GM21619 (cell line): ENCODE results near the gene SCAP.
"Not testable (repeated sequence)": the region's sequence is repeated elsewhere in the genome, so short reads cannot be mapped to it uniquely, and the experiment has no call there.

Experiments used
- ATAC-seq: cut with Tn5 transposase; IDR thresholded peaks from one replicate; pipeline ENCODE4 v1.9.1; 2021; ENCODE audit not compliant: unreplicated experiment

The SCAP gene

DNA sequence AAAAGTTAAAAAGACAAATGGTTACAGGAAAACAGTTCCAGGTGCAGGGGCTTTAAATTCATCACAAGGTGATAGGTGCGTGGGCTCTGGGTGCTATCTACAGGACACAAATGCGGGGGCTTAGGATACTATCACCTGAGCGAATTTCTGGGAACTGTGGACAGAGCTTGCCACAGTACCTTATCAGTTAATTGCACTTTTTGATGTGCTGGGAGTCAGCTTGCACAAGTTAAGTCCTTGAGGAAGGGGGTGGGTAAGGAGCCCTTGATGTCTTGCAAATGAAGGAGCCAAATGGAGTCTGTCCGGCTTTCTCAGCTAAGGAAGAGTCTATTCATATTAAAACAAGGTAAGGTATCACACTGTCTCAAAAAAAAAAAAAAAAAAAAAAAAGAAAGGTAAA lies 6.0 kb upstream of the SCAP start:
- ATAC-seq = not testable (repeated sequence)

DNA sequence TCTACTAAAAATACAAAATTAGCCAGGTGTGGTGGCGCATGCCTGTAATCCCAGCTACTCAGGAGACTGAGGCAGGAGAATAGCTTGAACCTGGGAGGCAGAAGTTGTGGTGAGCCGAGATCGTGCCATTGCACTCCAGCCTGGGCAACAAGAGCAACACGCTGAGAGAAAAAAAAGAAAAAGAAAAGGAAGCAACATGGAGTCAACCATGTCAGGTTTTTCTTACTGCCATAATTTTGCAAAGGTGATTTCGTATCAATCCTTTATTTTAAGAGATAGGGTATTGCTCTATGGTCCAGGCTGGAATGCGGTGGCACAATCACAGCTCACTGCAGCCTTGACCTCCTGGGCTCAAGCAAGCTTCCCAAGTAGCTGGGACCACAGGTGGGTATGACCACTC lies 4.5 kb upstream of the SCAP start:
- not testable (repeated sequence) for ATAC-seq

DNA sequence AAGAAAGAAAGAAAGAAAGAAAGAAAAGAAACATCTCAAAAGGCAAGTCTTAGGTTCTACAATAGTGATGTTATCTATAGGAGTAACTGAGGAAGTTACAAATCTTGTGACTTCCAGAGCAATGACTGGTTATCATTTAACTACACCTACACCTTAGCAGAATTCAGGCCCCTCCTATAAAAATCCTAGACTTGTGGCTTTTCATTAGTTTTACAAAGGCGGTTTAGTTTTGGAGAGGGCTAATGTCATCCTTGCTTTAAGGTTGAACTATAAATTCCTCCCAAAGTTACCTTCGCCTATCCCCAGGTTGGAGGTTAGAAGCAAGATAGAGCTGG lies 4.1 kb upstream of the SCAP start:
- no peak for ATAC-seq

DNA sequence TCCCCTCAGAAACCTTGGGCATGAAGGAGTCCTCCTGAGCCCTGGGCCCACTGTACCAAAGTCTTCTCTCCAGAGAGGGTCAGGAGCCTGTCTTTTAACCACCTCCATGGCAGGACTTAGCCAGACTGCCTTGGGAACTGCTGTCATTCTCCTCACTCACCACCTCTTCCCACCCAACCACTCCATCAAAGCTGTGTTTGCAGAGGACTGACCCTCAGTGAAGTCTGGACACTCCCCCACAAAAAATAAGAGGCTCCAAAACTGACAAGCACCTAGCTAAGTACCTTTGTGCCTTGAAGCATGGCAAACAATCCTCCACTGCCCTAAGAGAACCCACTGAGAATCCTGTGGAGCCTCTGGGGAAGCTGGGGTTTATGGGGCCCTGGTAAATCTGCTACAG lies 2.3 kb upstream of the SCAP start:
- no peak for ATAC-seq

DNA sequence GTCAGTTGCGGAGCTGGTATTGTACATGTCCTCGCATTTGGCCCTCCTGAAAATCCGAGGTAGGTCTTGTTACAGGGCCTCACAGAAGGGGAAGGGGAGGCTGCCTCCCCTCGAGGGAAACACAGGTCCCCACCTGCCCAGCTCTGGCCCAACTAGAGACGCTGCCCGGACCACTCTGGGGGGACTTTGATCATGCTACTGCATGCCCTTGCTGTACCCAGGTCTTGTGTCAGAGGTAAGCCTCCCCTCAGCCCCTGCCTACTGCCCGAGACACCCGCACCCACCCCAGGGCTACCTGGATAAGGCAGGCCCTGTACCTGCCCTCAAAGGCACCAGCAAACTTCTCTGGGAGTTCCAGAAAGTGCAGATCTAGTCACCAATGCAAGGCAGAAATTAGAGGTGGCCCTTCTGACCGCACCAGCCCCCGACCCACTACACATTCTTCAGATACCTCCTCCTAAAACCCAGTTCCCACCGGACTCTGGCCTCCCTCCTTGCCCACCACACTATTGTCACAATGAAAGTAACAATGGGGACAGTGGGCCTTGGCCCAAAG lies 981 bp upstream of the SCAP start:
- ATAC-seq = no peak

DNA sequence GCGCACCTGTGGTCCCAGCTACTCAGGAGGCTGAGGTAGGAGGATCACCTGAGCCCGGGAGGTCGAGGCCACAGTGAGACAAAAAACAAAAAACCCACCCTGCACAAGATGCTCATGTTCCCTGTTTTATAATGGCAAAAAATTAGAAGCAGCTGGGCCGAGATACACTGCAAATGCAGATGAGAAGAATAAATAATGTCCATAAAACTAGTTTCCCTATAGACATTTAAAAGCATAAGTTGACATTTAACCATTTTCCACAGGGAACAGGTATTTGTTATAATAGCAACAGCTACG lies 537 bp upstream of the SCAP start:
- no peak for ATAC-seq

DNA sequence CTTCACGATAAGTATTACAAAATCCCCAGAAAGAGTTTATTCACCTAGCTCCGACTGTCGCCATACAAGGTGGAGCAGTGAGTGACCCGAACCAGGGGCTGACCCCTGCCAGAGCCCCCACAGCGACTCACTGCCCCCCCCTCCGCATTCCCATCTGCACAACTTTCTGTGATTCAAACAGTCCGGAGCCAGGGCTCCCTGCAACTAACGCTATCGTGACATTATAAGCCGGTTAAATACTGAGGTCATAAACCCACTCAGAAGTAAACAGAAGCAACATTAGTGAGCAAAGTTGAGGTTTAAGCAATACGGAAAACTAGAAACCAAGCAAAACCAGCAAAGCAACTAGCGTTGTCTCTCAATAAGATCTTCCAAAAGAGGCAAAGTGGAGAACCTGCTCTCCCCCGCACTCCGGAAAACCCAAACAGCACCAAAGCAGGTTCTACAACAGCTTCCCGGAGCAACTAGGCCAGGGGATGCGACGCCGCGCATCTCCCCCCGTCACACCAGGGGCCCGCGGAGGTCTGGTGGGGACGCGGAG lies 642 bp downstream of the SCAP start:
- no peak for ATAC-seq

DNA sequence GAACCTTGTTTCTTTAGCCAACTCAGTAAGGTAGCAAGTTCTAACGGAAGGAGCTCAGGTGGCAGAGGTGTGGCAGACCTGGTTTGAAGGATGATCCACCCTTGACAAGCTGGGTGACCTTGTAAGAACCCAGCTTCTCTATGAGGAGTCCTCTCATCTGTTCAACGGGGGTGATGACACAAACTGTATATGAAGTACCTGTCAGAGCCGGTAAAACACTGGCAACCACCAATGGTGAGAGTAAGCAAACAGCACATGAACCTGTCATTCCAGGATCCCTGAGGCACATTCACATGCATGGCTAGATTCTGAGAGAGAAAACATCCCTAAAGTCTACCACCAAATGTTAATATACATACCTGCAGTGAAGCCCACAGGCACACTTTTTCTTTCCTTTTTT lies 2.4 kb downstream of the SCAP start:
- no peak for ATAC-seq

DNA sequence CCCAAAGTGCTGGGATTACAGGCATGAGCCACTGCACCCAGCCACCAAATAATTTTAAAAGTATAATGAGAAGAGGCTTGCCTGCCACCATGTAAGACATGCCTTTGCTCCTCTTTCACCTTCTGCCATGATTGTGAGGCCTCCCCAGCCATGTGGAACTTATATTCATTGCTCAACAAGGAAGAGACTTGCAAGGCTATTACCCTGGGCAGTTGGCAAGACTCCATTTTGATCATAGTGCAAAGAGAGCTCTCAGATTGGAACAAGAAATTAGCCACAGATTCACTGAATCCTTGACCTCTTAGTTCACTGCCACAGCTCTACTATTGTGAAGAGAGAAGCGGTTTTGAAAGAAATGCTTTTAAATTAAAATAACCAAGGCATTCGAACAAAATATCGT lies 6.1 kb downstream of the SCAP start:
- no peak for ATAC-seq

DNA sequence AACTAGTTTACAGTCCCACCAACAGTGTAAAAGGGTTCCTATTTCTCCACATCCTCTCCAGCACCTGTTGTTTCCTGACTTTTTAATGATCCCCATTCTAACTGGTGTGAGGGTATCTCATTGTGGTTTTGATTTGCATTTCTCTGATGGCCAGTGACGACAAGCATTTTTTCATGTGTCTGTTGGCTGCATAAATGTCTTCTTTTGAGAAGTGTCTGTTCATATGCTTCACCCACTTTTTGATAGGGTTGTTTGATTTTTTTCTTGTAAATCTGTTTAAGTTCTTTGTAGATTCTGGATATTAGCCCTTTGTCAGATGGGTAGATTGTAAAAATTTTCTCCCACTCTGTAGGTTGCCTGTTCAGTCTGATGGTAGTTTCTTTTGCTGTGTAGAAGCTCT lies 7.4 kb downstream of the SCAP start:
- ATAC-seq = not testable (repeated sequence)

DNA sequence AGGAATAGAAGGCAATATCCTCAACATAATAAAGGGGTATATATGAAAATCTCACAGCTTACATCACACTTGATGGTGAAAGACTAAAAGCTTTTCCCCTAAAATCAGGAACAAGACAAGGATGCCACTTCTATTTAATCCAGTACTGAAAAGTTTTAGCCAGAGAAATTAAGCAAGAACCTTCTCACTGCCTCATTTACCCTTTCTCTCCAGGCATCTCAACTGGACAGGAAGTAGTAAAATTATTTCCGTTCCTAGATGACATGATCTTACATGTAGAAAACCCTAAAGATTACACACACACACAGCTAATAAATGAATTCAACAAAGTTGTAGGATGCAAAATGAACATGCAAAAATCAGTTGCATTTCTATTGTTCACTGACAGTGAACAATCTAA lies 11.2 kb downstream of the SCAP start:
- no peak for ATAC-seq

DNA sequence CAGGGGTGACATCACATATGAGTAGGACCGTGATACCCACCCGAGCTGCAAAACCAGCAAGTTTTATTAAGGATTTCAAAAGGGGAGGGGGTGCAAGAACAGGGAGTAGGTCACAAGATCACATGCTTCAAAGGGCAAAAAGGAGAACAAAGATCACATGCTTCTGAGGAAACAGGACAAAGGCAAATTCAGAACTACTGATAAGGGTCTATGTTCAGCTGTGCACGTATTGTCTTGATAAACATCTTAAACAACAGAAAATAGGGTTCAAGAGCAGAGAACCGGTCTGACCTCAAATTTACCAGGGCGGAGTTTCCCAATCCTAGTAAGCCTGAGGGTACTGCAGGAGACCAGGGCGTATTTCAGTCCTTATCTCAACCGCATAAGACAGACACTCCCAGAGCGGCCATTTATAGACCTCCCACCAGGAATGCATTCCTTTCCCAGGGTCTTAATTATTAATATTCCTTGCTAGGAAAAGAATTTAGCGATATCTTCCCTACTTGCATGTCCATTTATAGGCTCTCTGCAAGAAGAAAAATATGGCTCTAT lies 16.1 kb downstream of the SCAP start:
- ATAC-seq = not testable (repeated sequence)

DNA sequence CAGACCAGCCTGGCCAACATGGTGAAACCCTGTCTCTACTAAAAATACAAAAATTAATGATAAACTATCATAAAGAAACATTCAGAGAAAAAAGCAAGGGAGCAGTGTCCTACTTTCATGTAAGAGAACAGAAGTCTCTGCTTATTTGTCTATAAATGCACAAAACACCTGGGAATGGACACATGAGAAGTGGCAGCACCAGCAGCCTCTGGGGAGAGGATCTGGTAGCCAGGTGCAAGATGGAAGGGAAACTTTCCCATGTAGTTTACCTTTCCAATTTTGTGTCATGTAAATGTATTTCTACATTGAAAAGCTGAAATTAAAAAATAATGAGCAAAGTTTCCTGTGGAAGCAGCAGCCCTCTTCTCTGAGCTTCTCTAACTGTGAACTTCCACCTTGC lies 18.8 kb downstream of the SCAP start:
- no peak for ATAC-seq

DNA sequence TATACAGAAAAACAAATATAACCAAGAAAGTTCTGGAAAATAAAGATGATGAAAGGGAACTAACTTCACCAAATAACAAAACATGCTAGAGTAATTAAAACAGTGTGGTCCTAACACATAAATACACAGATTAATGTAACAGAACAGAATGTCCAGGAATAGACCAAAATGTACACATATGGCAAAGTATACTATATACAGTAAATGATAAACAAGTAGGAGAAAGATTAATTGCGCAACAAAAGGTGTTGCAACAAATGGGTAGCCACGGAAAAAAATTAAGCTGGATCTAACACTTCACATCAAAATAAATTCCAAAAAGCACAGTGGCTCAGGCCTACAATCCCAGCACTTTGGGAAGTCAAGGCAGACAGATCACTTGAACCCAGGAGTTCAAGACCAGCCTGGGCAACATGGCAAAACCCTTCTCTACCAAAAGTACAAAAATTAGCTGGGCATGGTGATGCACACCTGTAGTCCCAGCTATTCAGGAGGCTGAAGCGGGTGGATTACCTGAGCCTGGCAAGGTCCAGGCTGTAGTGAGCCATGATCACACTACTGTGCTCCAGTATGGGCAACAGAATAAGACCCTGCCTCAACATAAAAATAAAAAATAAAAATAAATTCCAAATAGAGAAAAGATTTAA lies 19.8 kb downstream of the SCAP start:
- ATAC-seq = no peak

DNA sequence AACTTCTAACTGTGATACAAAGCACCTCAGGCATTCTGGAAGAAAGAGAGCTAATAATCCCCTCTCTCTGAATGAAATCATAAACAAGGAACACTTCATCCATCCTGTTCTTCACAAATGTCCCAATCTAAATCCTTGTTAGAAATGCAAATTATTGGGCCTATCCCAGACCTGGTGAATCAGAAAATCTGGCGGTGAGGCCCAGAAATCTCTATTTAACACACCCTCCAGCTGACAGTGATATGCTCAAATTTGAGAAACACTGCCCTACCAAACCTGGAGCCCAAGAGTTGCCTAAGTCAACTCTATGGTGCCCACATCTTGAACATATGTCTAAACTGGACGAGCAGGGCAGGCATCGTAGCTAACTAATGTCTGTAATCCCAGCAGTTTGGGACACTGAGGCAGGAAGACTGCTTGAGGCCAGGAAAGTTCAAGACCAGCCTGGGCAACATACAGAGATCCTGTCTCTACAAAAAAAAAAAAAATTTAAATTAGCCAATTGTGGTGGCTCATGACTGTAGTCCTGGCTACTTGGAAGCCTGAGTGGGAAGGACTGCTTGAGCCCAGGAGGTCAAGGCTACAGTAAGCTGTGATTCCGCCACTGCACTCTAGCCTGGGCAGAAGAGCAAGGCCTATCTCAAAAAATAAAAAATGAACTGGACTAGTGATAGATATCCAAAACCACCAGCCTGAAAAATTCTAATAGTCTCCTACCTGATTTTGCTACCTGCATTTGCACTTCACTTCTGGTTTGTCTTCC lies 23.1 kb downstream of the SCAP start:
- no peak for ATAC-seq

DNA sequence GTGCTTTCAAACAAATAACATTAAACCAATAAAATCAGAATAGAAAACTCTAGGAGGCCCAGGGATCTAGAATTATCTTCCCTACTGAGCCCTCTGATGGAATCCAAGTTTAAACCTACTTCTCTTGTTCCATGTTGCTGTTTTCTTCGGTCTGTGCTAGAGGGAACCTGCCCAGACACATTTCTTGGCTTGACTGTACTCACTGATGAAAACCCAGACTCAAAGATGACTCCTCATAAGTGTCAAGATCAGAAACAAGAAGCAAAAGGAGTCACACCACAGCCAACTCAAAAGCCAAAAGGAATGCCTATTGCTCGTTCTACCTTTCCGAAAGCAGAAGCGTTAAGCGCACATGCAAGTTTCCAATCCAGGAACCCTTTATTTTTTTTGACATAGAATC lies 31.6 kb downstream of the SCAP start:
- ATAC-seq = no peak

DNA sequence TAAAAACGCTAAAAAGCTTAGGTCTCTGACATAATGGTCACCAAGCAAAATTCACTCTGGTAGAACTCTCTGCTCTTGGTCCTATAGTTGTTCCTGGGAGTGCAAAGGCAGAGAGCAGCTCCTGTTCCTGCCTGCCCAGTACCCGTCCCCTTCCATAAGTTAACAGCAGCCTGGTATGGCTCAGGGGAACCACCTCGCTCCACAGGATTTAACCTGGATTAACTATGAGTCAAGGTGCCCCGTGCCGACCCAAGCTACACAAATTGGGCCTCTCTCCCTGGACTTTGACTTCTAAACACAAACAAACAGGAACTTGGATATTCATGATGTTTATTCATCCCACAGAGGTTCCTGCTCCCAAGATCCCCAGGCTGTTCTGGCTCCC lies 32.1 kb downstream of the SCAP start:
- ATAC-seq = no peak

DNA sequence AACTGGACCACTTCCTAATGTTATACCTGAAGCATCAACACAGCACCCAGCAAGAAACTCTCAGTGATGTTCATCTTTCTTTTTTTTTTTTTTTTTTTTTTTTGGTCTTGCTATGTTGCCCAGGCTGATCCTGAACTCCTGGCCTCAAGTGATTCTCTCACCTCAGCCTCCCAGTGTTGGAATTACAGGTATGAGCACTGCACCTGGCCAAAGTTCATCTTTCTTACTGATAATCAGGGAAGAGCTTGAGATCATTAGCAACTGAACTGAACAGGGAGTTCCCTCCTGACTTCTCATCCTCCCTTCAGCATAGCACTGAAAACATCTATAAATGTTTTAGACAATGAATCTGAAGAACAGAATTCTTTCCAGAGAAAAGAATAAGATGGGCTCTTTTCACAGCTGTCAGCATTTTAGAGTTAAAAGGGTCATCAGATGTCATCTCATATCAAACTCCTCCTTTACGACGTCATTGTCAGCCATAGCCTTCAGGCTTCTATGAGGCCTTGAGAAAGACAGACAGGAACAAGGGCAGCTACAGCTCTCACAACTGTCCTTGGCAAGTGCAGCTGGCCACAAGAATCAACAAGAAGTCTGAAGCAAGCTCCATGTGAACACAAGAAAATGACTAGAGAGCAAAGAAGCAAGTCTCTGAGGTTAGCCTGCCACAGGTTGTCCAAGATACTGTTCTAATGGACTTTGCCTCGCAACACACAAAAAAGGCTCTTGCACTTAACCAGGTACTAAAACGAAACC lies 33.8 kb downstream of the SCAP start:
- ATAC-seq = no peak

DNA sequence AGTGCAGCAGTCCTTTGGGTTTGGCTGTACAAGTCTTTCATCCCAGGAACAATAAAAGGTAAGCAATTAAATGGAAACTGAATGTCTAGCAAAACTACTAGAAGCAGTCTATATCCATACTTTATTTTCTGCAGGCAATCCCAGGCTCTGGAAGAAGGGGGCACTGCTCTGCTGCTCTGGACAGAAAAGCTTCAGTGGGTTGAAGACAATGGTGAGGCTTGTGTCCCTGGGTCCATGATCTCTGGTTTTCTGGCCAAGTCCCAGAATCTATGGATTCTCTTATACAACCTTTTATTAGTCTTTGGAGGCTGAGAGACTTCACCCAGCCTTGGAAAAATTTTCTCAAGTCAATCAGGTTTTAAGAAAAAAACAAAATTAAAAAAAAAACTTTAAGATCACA lies 35.6 kb downstream of the SCAP start:
- ATAC-seq = no peak

DNA sequence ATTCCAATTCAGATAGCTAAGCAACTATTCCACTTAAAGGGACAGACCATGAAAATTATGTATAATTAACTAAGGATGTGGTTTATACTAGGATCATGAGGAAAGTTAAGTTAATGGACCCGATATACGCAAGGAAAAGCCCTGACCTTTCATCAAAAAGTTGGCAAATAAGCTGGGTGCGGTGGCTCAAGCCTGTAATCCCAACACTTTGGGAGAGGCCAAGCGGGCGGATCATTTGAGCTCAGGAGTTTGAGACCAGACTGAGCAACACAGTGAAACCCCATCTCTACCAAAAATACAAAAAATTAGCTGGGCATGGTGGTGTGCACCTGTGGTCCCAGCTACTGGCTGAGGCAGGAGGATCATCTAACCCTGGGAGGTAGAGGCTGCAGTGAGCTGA lies 39.6 kb downstream of the SCAP start:
- ATAC-seq = no peak

DNA sequence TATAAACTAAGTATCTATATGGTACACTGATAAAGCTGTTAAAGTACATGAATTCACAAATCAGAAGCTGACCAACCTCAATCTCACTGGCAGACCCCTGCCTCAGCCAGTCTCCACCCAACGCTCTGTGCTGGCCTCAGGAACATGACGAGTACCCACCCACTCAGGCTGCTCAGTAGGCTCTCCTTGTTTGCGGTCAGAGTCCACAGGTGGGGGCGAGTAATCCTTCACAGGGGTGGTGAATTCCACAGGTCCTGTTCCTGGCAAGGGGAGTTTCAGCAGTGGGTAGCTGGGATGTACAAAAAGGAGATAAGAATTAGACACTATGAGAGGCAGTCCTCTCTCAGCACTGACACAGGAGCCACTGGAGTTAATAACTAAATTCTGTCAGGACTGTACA lies 40.9 kb downstream of the SCAP start:
- no peak for ATAC-seq

DNA sequence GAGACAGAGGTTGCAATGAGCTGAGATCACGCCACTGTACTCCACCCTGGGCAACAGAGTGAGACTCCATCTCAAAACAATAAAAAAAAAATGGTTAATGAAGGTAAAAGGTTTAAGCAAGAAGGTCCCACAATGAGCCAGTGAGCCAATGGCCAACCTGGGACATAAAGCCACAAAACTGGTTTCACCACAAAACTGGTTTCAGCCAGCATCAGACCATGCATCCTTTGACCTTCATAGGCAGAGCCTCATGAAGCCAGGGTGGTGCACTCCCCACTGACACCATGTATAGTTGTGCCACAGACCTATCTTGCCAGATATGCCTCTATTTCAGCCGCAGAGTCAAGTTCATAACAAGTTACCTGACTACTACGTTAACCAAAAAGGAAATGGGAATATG lies 41.9 kb downstream of the SCAP start:
- no peak for ATAC-seq
